DMS114 treated with DMSO at 0.1 percent for 48 hours (cell line): Measurements from ENCODE around the gene IPPK.

Source experiments
- DNase-seq: peaks from one replicate; lab custom pipeline; 2025; ENCODE audit not compliant: unreplicated experiment; lab: John Stamatoyannopoulos, UW

Gene IPPK

GRCh38 chr9:92615790-92616189, 54.1 kb downstream of the IPPK start:
- no peak for DNase-seq

- no peak for DNase-seq
Measured at GRCh38 chr9:92614763-92615461, 55.0 kb downstream of the IPPK start.

- no peak for DNase-seq
Measured at GRCh38 chr9:92614123-92614510, 55.8 kb downstream of the IPPK start.

GRCh38 chr9:92613268-92614122, 56.4 kb downstream of the IPPK start:
- DNase-seq: no peak

- no peak for DNase-seq
Measured at GRCh38 chr9:92612816-92613215, 57.1 kb downstream of the IPPK start.

- no peak for DNase-seq
Measured at GRCh38 chr9:92612292-92612691, 57.6 kb downstream of the IPPK start.

GRCh38 chr9:92611621-92612285, 58.2 kb downstream of the IPPK start:
- DNase-seq: no peak

- no peak for DNase-seq
Measured at GRCh38 chr9:92610470-92611420, 59.2 kb downstream of the IPPK start.

GRCh38 chr9:92608909-92609445, 61.0 kb downstream of the IPPK start:
- DNase-seq: no peak

- no peak for DNase-seq
Measured at GRCh38 chr9:92608241-92608908, 61.6 kb downstream of the IPPK start.

GRCh38 chr9:92607773-92608172, 62.2 kb downstream of the IPPK start:
- DNase-seq: no peak

- no peak for DNase-seq
Measured at GRCh38 chr9:92607088-92607487, 62.8 kb downstream of the IPPK start.

GRCh38 chr9:92605224-92605623, 64.7 kb downstream of the IPPK start:
- DNase-seq: no peak

GRCh38 chr9:92603990-92604389, 65.9 kb downstream of the IPPK start:
- no peak for DNase-seq

GRCh38 chr9:92603100-92603499, 66.8 kb downstream of the IPPK start:
- no peak for DNase-seq

- no peak for DNase-seq
Measured at GRCh38 chr9:92602413-92602812, 67.5 kb downstream of the IPPK start.

GRCh38 chr9:92601451-92601850, 68.5 kb downstream of the IPPK start:
- no peak for DNase-seq

GRCh38 chr9:92600462-92601261, 69.3 kb downstream of the IPPK start:
- no peak for DNase-seq

GRCh38 chr9:92599938-92600461, 69.9 kb downstream of the IPPK start:
- DNase-seq: no peak
